GM19372 (cell line): ENCODE data around the gene STRIP2.

Experiments
- ATAC-seq: cut with Tn5 transposase; IDR thresholded peaks from one replicate; pipeline ENCODE4 v1.9.1; 2021; ENCODE audit warnings: mild to moderate bottlenecking, low read depth, moderate library complexity; ENCODE audit not compliant: unreplicated experiment

The STRIP2 gene

DNA sequence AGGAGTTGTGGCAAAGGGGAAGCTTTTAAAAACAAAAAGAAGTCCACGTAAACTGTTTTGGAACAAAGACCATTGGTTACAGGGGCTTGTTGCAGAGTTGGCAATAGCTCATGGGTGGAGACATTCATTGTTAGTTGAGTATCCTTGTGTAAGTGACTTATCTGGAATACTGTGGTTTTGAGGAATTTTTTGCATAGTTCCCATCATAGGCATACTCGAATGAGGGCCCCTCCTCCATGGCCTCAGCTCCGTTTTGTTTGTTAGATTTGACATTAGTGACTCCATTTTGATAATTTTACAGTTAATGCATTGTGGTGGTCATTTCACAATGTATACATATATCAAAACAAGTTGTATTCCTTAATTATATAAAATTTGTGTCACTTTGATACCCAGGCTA, 55.3 kb downstream of the STRIP2 start:
- no peak for ATAC-seq

GRCh38 chr7:129492391-129492790, 58.2 kb downstream of the STRIP2 start:
- no peak for ATAC-seq

GRCh38 chr7:129493555-129493954, 59.3 kb downstream of the STRIP2 start:
- ATAC-seq = no peak

- ATAC-seq = no peak
Observed at GRCh38 chr7:129494041-129494440, 59.8 kb downstream of the STRIP2 start.

DNA sequence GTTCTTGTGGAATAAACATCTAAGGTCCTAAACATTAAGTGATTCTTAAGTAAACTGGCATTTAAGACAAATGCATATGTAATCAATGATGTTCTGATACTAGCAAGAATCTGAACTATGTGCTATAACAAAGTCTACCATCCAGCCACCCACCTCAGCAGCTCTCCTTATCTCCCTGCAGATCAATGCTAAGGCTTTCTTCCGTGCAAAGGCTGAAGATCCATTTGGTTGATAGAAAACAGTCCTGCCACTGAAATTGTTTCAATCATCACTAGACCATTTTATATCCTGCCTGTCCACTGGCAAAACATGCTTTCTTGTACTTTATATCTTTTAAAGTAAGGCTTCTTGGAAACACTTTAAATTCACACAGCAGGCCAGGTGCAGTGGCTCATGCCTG, 61.8 kb downstream of the STRIP2 start:
- ATAC-seq = no peak

DNA sequence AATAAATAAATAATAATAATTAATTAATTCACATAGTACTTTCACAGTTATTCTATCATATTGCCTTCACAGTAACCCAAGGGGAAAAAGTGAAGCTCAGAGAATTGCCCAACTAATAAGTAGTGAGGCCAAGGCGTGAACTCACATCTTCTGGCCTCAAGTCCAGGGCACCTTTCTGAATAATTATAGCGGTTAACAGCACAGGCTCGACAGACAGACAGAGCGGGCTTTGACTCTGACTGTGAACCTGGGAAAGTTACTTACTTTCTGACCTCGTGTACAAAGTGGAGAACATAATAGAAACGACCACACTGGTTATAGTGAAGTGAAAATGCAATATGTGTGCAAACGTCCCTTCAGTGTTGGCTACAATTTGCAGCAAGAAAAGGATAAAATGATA, 62.4 kb downstream of the STRIP2 start:
- ATAC-seq = no peak

DNA sequence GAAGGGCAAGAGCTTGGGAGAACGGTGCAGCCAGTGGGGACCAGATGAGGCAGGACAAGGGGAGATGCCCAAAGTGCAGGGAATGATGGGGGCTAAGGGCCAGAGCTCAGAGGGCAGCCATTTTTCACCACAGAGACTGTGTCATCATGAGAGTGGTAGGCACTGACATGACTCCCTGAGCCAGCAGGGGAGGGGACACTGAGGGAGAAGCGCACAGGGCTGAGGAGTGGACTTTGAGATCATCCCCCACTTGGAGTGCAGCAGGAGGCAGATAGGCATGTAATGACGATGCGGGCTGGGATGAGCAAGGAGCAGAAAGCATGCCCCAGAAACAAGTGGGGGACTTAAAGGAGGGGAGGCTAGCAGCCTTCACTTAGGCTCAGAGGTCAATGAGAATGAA, 62.9 kb downstream of the STRIP2 start:
- ATAC-seq = no peak

GRCh38 chr7:129498021-129498420, 63.8 kb downstream of the STRIP2 start:
- ATAC-seq = no peak

DNA sequence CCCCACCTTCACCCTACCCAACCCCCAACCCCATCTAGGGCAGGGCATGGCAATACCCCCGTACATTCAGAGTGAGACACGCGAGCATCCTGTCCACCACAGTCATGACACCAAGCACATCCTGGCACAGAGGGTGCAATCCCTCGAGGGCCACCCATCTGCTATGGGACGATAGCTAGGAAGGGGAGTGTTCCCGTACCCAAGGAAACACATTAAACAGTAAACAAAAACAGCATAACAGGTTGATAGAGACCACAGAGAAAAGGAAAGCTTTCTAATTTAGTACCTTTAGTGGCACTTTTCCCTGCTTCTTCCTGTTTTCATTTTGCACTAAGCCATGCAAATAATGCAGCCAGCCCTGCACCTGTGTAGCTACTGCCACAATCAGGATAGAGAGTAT, 65.8 kb downstream of the STRIP2 start:
- no peak for ATAC-seq

DNA sequence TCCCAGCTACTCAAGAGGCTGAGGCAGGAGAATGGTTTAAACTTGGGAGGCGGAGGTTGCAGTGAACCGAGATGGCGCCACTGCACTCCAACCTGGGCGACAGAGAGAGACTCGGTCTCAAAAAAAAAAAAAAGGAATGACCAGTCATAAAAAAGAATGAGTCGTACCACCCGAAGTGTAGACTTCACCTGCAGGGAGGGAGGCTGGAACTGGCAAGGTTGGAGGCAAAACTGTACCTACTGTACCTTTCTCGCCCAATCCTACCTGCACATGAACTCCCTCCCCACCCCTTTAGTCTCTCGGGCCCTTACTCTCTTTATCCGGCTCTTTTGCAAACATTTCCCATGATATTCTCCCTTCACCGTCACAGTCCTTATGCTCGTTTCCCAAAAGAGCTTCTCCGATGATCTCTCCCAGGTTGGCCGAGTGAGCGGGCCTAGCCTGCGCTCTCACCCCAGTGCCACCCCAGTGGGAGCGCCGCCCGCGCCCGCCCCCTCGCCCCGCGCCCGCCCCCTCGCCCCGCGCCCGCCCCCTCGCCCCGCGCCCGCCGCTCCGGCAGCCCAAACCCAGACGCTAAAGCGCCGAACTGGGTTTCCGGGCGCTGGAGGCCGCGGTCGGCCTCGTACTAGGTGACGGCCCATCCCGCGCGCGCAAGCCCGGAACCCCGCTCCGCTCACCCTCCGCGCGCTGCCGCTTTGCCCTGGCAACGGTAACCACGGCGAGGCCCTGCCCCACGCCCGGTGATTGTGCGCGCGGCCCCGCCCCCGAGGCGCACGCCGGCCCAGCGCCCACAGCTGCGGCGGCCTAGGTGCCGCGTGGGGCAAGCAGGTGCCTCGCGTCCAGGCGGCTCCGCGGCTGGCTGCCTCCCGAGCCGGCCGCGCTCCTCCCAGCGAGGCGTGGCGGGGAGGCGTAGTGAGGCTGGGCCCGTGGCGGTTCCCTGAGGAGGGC, 67.8 kb downstream of the STRIP2 start, which contains the start of gene SMKR1:
Gene SMKR1 (plus strand): TSS at position 772 of the 948 bp plus-strand sequence. CDS start 294 bp downstream, outside the sequence.
- peak; percentile 92 for ATAC-seq

GRCh38 chr7:129502708-129503685, 68.8 kb downstream of the STRIP2 start:
- ATAC-seq = no peak

DNA sequence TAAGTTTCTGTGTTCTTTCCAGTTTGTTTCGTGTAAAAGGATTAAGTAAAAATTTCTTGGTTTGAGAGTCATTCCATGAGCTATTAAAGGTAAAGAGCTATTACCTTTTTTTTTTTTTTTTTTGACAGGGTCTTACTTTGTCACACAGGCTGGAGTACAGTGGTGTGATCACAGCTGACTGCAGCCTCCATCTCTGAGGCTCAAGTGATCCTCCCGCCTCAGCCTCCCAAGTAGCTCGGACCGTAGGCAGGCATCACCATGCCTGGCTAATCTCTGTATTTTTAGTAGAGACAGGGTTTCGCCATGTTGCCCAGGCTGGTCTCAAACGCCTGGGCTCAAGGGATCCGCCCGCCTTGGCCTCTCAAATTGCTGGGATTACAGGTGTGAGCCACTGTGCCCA, 69.5 kb downstream of the STRIP2 start:
- ATAC-seq = no peak

GRCh38 chr7:129512192-129512591, 78.0 kb downstream of the STRIP2 start:
- ATAC-seq = no peak

DNA sequence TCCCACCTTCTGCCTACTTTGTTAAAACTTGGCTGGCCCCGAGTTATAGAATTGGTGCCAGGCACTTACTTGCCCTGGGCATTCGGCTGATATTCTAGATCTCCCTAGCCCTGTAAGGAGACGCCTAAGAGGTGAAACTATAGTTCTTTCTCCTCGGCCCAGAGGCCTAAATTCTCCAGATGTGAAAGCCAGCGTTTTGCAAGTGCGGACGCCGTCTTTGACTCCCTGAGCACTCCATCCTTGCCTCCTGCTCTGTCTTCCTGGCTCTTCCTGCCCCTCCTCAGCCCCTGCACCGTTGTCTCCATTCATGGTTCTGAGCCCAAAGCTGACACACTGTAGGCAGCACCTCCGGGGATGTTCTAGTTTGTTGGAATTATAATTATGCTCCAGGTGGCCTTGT, 79.3 kb downstream of the STRIP2 start:
- no peak for ATAC-seq

DNA sequence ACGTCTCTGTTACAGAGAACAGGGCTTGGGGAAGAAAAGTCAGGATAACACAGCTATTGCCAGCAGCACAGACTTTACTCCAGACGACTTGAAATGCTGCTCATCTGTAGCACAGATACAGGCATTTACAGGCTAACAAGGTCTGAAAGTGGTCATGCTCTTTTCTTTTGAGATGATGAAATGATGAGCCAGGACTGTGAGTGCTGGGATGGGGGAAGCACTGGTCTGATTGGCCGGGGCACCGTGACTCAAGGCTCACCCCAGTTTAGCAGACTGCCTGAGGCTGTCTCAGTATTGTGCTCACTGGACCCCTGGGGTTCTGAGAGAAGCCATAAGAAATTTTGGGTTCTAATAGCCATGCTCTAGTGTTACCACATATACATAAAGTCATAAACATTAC, 80.5 kb downstream of the STRIP2 start:
- no peak for ATAC-seq

DNA sequence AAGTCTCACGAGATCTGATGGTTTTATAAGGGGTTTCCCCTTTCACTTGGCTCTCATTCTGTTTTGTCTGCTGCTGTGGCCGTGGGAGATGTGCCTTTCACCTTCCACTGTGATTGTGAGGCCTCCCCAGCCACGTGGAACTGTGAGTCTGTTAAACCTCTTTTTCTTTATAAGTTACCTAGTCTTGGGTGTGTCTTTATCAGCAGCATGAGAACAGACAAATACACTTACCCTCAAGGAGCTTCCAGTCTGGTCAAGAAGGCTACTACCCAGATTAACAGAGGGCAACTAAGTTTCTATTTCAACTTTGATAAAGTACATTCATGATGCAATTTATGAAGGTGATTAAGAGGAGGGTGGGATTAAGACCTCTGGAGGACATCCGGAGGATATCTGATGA, 81.1 kb downstream of the STRIP2 start:
- no peak for ATAC-seq

DNA sequence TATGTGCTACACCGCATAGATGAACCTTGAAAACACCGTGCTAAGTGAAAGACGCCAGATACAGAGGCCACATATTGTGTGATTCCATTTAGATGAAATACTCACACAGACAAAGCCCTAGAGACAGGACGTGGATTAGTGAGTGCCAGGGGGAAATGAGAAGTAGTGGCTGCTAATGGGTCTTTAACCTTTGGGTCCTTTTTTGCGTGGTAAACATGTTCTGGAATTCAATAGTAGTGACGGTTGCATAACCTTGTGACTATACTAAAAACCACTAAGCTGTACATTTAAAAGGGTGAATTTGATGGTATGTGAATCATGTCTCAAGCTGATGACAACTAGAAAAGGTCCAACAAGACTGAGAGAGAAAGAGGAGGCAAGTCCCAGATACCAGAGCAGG, 83.7 kb downstream of the STRIP2 start:
- ATAC-seq = no peak

DNA sequence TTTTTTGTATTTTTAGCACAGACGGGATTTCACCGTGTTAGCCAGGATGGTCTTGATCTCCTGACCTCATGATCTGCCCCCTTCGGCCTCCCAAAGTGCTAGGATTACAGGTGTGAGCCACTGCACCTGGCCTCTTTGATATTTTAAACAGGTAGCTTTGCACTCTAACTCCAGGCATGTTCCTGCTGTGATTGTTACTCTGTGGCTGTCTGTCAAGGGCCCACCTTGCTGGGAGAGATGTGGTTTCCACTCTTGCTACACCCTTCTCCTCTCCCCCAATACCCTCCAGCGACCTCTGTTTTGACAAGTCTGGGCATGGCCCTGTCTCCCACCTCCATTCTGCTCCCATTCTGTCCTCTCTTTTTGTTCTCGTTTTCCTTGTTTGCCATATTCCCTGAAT, 85.2 kb downstream of the STRIP2 start:
- no peak for ATAC-seq

- ATAC-seq = no peak
Observed at GRCh38 chr7:129522088-129522970, 88.1 kb downstream of the STRIP2 start.

DNA sequence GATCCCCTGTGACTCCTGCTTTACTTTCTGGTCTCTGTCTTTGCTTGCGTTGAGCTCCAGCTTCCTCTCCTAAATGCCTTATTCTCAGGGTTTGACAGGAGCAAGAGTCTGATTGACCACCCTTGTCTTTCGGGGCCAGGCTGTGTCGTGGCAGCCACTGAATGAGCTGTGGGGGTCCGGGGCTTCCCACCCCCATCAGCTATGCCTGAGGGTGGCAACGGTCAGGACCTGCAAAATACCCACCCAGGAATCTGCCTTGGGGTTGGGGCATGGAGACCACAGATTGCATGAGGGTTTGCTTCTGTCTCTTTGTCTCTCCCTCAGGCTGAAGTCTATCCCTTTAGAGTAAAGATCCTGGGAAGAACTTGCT, 88.7 kb downstream of the STRIP2 start:
- no peak for ATAC-seq
